GM12865 (cell line): ENCODE data around the gene ADAMTS17.

ENCODE experiments used
- DNase-seq: peaks from one replicate; pipeline ENCODE4 v3.0.0; 2010; ENCODE audit warnings: low read depth
- H3K4me3 ChIP-seq: 2 replicates; pipeline ENCODE4 v1.5.1; 2011; ENCODE audit warnings: mild to moderate bottlenecking, low read depth, low read length, control low read depth
- CTCF ChIP-seq: IDR thresholded peaks from 2 replicates; pipeline ENCODE4 v1.5.1; 2011; ENCODE audit warnings: low read length, control low read depth, low read depth, inconsistent platforms; ENCODE audit not compliant: insufficient read depth; ENCODE audit errors: missing control alignments

ADAMTS17 gene

GRCh38 chr15:100049936-100050876, 291.6 kb downstream of the ADAMTS17 start:
- TF ChIP-seq CTCF: no peak
- no peak for DNase-seq
- no peak overlapping the region for H3K4me3 ChIP-seq

GRCh38 chr15:100049483-100049882, 292.3 kb downstream of the ADAMTS17 start:
- no peak for TF ChIP-seq CTCF

GRCh38 chr15:100048736-100049135, 293.0 kb downstream of the ADAMTS17 start:
- no peak overlapping the region for H3K4me3 ChIP-seq
- TF ChIP-seq CTCF: no peak
- no peak for DNase-seq

More at GRCh38 chr15:100049483-100049882, 292.3 kb downstream of the ADAMTS17 start:
- no peak for DNase-seq
- H3K4me3 ChIP-seq: no peak overlapping the region

- TF ChIP-seq CTCF: no peak
- H3K4me3 ChIP-seq: no peak overlapping the region
- DNase-seq: peak; percentile 21
Measured at GRCh38 chr15:100043692-100044091, 298.1 kb downstream of the ADAMTS17 start.

GRCh38 chr15:100043068-100043641, 298.6 kb downstream of the ADAMTS17 start:
- TF ChIP-seq CTCF: no peak
- no peak overlapping the region for H3K4me3 ChIP-seq
- no peak for DNase-seq

- DNase-seq: no peak
- no peak overlapping the region for H3K4me3 ChIP-seq
- TF ChIP-seq CTCF: no peak
Measured at GRCh38 chr15:100042558-100042957, 299.2 kb downstream of the ADAMTS17 start.
